ENCODE results near the gene CAPN15.

DNA sequence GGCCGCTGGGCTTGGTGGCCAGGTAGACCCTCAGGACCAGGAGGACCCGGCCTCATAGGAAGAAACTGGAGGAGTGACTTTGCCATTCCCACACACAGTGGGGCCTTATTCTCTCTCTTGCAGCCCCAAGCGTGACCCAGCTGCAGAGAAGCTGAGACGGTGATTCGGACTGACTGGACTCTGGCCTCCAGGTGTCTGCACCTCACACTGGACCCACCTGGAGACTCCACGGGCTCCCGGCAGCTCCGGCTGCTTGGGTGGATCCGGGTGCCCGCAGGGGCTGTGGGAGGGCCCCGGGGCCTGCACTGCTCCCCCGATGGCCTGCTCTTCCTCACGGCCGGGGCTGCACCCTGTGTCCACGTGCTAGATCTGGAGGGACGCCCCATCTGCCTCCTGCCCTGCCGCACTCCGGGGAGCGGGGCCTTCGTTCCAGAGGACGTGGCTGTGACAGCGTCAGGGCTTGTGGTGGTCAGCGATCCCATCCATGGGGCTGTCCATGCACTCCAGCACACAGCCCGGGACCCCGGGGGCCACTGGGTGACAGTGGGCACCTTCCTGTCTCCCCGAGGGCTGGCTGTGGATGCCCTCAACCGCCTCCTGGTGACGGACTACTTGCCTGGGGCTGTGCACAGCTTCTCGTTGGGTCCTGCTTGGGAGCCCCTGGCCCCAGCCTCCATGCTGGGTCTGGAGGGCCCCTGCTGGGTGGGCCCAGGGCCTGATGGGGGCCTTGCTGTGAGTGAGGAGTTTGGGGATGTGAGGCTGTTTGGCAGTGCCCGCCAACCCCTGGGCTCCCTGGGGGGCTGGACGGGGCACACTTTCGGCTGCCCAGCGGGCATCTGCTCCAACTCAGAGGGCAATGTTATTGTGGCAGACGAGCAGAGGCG, 40.1 kb downstream of the CAPN15 start:
- TF ChIP-seq, protein P1, sequence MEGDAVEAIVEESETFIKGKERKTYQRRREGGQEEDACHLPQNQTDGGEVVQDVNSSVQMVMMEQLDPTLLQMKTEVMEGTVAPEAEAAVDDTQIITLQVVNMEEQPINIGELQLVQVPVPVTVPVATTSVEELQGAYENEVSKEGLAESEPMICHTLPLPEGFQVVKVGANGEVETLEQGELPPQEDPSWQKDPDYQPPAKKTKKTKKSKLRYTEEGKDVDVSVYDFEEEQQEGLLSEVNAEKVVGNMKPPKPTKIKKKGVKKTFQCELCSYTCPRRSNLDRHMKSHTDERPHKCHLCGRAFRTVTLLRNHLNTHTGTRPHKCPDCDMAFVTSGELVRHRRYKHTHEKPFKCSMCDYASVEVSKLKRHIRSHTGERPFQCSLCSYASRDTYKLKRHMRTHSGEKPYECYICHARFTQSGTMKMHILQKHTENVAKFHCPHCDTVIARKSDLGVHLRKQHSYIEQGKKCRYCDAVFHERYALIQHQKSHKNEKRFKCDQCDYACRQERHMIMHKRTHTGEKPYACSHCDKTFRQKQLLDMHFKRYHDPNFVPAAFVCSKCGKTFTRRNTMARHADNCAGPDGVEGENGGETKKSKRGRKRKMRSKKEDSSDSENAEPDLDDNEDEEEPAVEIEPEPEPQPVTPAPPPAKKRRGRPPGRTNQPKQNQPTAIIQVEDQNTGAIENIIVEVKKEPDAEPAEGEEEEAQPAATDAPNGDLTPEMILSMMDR (IDR thresholded peaks at IDR 0.05), result no peak
- no peak for TF ChIP-seq POLR2A (IDR thresholded peaks at IDR 0.05)

Measured in right lobe of liver (tissue), 4 donors.